HG03521 (cell line): ENCODE measurements around the gene OAS2.
"Not testable (repeated sequence)": the region's sequence is repeated elsewhere in the genome, so short reads cannot be mapped to it uniquely, and the experiment has no call there.

Experiments
- ATAC-seq: cut with Tn5 transposase; IDR thresholded peaks from one replicate; pipeline ENCODE4 v1.9.1; 2021; ENCODE audit warnings: mild to moderate bottlenecking, moderate library complexity; ENCODE audit not compliant: unreplicated experiment

OAS2 gene

GRCh38 chr12:112979041-112979680 lies 842 bp downstream of the OAS2 start:
- no peak for ATAC-seq

DNA sequence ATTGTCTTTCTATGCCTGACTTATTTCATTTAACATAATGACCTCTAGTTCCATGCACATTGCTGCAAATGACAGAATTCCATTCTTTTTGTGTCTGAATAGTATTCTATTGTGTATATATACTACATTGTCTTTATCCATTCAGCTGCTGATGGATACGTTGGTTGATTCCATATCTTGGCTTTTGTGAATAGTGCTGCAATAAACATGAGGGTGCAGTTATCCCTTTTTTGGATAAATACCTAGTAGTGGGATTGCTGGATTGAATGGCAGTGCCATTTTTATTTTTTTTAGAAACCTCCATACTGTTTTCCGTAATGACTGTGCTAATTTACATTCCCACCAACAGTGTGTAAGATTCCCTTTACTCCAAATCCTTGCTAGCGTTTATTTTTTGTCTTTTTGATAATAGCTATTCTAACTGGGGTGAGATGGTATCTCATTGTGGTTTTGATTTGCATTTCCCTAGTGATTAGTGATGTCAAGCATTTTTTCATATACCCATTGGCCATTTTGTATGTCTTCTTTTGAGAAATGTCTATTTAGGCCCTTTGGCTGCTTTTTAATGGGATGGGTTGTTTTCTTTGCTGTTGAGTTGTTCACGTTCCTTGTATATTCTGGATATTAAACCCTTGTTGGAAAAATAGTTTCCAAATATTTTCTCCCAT lies 2.3 kb downstream of the OAS2 start:
- ATAC-seq, result no peak

- ATAC-seq, result no peak
Observed at GRCh38 chr12:112985642-112986290, 7.4 kb downstream of the OAS2 start.

- no peak for ATAC-seq
Observed at GRCh38 chr12:112986291-112986800, 8.0 kb downstream of the OAS2 start.

- ATAC-seq, result no peak
Observed at GRCh38 chr12:112987561-112987960, 9.2 kb downstream of the OAS2 start.

- no peak for ATAC-seq
Observed at GRCh38 chr12:112988224-112988623, 9.9 kb downstream of the OAS2 start.

DNA sequence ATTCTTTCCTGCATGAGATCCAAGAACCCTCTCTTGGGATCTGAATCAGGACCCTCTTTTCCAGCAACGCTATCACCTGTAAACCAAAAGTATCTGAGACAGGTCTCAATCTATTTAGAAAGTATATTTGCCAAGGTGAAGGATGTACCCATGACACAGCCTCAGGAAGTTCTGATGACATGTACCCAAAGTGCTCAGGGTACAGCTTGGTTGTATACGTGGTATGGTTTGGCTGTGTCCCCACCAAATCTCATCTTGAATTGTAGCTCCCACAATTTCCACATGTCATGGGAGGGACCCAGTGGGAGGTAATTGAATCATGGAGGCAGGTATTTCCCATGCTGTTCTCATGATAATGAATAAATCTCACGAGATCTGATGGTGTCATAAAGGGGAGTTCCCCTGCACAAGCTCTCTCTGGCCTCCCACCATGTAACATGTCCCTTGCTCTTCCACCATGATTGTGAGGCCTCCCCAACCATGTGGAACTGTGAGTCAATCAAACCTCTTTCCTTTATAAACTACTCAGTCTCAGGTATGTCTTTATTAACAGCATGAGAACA lies 10.6 kb downstream of the OAS2 start:
- not testable (repeated sequence) for ATAC-seq

GRCh38 chr12:112989806-112990205 lies 11.5 kb downstream of the OAS2 start:
- no peak for ATAC-seq

GRCh38 chr12:112992541-112993398 lies 14.5 kb downstream of the OAS2 start:
- no peak for ATAC-seq

DNA sequence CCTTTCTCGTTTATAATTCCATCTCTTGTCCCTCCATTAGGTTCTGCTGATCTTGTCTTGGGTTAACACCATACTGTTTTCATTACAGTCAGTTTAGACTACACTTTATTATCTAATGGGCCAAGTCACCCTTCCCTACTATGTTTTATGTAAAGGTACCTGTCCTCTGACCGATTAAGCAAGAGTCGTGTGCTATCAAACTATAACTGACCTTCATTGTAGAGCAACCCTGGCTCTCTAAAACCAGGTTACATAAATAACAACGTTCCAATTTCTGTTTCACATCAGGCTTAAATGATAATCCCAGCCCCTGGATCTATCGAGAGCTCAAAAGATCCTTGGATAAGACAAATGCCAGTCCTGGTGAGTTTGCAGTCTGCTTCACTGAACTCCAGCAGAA lies 16.7 kb downstream of the OAS2 start:
- ATAC-seq, result no peak

- ATAC-seq, result no peak
Observed at GRCh38 chr12:112996501-112996900, 18.2 kb downstream of the OAS2 start.

GRCh38 chr12:112997506-112997905 lies 19.2 kb downstream of the OAS2 start:
- ATAC-seq, result no peak

- peak; percentile 88 for ATAC-seq
Observed at GRCh38 chr12:112998987-112999767, 20.9 kb downstream of the OAS2 start.

DNA sequence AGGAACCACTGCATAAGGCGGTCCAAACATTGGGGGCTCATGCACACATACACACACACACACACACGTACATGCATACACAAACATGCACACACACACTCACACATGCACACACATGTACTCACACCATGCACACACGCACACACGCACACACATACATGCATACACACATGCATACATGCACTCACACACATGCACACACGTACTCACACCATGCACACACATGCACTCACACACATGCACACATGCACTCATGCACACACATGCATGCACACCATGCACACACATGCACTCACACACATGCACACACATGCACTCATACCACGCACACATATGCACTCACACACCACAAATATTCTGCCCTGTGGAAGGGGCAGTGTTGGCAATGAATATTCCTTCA lies 22.1 kb downstream of the OAS2 start:
- no peak for ATAC-seq

GRCh38 chr12:113002155-113002554 lies 23.8 kb downstream of the OAS2 start:
- no peak for ATAC-seq

- no peak for ATAC-seq
Observed at GRCh38 chr12:113002676-113003075, 24.4 kb downstream of the OAS2 start.

GRCh38 chr12:113003636-113004035 lies 25.3 kb downstream of the OAS2 start:
- ATAC-seq, result no peak

DNA sequence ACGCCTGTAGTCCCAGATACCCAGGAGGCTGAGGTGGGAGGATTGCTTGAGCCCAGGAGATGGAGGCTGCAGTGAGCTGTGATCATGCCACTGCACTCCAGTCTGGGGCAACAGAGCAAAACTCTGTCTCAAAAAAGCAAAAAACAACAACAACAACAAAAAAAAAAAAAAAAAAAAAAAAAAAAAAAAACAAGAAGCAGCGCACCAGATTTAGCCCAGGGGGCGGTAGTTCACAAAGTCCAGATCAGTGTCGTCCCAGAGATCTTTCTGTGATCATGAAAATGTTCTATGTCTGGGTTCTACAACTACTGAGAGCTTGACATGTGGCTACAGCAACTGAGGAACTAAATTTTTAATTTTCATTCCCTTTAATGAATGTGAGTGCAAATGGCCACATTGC lies 27.4 kb downstream of the OAS2 start:
- ATAC-seq, result no peak

DNA sequence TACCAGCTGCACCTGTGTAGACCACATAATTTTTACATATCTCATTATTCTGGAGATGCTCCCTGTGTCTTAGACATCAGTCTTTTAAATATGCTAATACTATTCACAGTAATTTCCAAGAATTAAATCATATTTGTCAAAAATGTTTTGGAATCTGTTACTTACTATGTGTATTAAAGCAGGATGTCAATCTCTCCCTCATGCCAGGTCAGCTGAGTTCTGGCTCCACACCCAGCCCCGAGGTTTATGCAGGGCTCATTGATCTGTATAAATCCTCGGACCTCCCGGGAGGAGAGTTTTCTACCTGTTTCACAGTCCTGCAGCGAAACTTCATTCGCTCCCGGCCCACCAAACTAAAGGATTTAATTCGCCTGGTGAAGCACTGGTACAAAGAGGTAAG lies 27.9 kb downstream of the OAS2 start:
- no peak for ATAC-seq

DNA sequence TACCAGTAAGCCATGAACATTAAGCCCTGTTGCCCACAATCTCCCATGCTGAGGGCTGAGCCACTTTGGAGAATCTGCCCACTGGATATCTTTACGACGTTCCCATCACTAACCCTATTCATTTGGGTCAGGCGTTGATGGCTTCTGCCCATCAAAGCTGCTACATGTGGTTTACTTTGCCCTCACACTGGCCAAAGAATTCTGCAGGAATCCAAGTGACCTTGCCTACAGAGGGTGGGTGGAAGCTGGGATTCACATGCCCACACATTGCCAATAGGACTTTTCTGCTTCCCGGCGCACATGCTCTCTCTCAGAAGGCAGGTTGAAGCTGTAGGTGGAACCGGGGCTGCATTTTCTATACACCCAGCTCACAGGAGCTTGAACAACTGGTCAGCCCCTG lies 28.3 kb downstream of the OAS2 start:
- no peak for ATAC-seq
